HFFc6 (cell line): ENCODE results near the gene HELLS. TPM values are rescaled to one million over a fixed set of nuclear protein-coding genes. Genes with fewer than 3 reads are reported as not detected.

Source experiments
- DNase-seq: peaks from one replicate; pipeline ENCODE4 v3.0.0-alpha.2; 2018
- H3K27ac Mint-ChIP-seq: 2 replicates; pipeline ENCODE4 v1.8.0; 2020; ENCODE audit warnings: mild to moderate bottlenecking, mixed read lengths
- H3K27me3 Mint-ChIP-seq: 2 replicates; pipeline ENCODE4 v1.8.0; 2021; ENCODE audit warnings: mild to moderate bottlenecking, moderate library complexity, mixed read lengths; ENCODE audit not compliant: insufficient read depth
- H3K36me3 Mint-ChIP-seq: 2 replicates; pipeline ENCODE4 v1.8.0; 2021; ENCODE audit warnings: low read depth, mixed read lengths
- H3K4me1 Mint-ChIP-seq: 2 replicates; pipeline ENCODE4 v1.8.0; 2020; ENCODE audit warnings: low read depth, mixed read lengths
- H3K4me3 Mint-ChIP-seq: 2 replicates; pipeline ENCODE4 v1.8.0; 2020; ENCODE audit warnings: mild to moderate bottlenecking, moderate library complexity, mixed read lengths
- H3K9me3 Mint-ChIP-seq: 2 replicates; pipeline ENCODE4 v1.8.0; 2020; ENCODE audit warnings: mild to moderate bottlenecking, mixed read lengths
- total RNA-seq, 6 experiments: library from RNA; stranded (reverse); fragmentation: NEBNext Ultra II Directional; extraction: Animal tissue kit (Norgen Biotek cat#: 25700); gene quantifications; 2 replicates in 1 of 6; 3 replicates in 5 of 6; pipeline ENCODE4 v1.2.3, GENCODE V29; 2021
- TF ChIP-seq, protein P1 (sequence below): fragments of 200-600 bp; sonication (generic); IDR thresholded peaks from 2 replicates; pipeline ENCODE4 v1.5.0; 2021; ENCODE audit warnings: antibody characterized with exemption, mild to moderate bottlenecking

HELLS gene
- total RNA-seq, 6 experiments from 2014 or later, result 25.3 to 53.5 (median 50.9) TPM

DNA sequence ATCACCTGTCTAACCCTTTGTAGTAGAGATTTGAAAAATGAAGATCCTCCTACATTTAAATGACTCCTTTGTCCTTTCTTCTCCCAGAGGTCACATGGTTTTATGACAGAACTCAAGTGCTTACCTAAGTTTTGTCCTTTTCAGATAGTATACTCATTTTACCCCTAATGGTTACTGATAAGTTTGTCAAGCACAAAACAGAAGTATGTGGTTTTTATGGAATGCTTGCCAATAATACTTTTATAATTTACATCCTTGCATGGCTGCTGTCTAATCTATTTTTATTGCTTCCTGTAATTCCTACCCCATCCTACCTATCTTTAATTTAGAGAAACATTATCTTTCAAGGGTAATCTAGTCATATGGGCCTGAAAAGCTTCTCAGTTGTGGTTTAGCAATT is 37.5 kb downstream of the HELLS start:
- H3K27ac Mint-ChIP-seq, result no peak overlapping the region
- H3K4me3 Mint-ChIP-seq, result no peak overlapping the region
- no peak for DNase-seq
- H3K9me3 Mint-ChIP-seq, result no peaks in the 10 kb centered on the region
- peaks cover 11% of the 10 kb centered on the region for H3K4me1 Mint-ChIP-seq
- peaks cover 3% of the 10 kb centered on the region; the same call in 1 of the 2 replicates for H3K36me3 Mint-ChIP-seq
- TF ChIP-seq, protein P1, sequence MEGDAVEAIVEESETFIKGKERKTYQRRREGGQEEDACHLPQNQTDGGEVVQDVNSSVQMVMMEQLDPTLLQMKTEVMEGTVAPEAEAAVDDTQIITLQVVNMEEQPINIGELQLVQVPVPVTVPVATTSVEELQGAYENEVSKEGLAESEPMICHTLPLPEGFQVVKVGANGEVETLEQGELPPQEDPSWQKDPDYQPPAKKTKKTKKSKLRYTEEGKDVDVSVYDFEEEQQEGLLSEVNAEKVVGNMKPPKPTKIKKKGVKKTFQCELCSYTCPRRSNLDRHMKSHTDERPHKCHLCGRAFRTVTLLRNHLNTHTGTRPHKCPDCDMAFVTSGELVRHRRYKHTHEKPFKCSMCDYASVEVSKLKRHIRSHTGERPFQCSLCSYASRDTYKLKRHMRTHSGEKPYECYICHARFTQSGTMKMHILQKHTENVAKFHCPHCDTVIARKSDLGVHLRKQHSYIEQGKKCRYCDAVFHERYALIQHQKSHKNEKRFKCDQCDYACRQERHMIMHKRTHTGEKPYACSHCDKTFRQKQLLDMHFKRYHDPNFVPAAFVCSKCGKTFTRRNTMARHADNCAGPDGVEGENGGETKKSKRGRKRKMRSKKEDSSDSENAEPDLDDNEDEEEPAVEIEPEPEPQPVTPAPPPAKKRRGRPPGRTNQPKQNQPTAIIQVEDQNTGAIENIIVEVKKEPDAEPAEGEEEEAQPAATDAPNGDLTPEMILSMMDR, result no peak
- H3K27me3 Mint-ChIP-seq, result peaks cover 2% of the 10 kb centered on the region

DNA sequence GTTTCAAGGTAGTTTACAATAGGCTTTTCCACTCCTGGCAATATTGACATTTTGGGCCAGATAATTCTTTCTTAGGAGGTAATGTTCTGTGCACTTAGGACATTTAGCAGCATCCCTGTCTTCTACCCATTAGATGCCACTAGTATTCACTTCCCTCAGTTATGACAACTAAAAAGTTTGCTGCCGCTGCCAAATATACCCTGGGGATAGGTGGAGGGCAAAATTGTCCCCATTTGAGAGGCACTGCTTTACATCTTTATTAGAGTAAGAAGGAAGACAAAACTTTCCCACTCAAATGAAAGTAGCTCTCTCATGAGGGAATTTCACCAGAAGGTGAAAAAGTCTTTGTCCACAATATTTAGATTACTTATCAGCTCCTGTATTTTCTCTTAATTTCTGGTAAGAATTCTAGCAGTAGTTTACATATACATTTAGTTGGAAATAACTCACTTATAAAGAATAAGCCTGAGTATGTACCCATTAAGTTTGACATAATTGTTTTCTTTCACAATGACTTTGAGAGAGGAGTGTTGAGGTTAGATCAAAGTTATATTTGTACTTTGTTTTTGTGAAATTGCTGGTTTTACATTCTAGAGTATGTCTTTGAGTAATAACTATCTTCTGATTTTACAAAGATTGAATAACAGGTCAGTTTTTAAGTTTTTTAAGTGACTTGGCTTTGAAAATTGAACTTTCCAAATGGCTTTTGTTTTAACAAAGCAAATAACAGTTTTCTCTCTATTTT is 46.0 kb downstream of the HELLS start:
- Mint-ChIP-seq H3K36me3 (peaks cover 16% of the 10 kb centered on the region; the same call in 1 of the 2 replicates), H3K9me3 (no peaks in the 10 kb centered on the region), H3K27ac (no peak overlapping the region), H3K4me3 (no peak overlapping the region), H3K4me1 (no peaks in the 10 kb centered on the region), H3K27me3 (no peaks in the 10 kb centered on the region; the same call in 1 of the 2 replicates)
- DNase-seq, result no peak
- TF ChIP-seq, protein P1, result no peak

DNA sequence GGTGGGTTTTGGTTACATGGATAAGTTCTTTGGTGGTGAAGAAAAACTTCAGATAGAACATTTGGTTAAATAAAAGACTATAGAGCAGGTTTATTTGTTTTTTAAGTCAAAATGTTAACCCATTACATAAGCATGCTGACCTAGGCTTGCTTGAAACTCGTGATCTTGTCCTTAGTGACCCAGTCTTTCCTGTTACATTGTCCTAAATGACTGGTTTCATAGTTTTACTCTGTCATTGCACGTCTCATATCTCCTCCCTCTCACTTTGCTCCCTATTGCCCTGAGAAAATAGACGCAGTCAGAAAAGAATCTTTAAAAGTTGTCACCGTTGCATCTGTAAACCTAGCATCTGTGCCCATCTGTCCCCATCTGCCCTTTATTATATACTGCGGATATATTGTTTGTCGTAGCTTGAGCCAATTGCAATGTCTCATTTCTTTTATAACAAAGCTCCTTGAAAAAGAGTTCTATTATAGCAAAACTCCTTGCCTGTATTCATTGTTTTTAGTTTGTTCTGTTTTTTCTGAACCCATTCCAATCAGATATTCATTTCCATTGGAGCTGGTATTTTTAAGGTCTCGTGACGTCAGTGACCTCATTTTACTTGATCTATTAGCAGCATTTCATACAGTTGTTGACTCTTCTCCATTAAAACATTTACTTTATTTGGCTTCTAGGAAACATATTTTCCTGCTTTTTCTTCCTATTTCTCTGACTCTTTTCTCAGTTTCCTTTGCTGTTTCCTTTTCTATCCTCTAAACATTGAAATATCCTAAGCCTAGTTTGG is 57.3 kb downstream of the HELLS start:
- DNase-seq, result no peak
- TF ChIP-seq, protein P1, result no peak
- Mint-ChIP-seq H3K4me1 (no peaks in the 10 kb centered on the region), H3K27ac (no peak overlapping the region), H3K36me3 (0 out of 2 replicates have a peak, but pooled peaks cover 6% of the 10 kb centered on the region), H3K4me3 (no peak overlapping the region), H3K27me3 (no peaks in the 10 kb centered on the region), H3K9me3 (no peaks in the 10 kb centered on the region)

DNA sequence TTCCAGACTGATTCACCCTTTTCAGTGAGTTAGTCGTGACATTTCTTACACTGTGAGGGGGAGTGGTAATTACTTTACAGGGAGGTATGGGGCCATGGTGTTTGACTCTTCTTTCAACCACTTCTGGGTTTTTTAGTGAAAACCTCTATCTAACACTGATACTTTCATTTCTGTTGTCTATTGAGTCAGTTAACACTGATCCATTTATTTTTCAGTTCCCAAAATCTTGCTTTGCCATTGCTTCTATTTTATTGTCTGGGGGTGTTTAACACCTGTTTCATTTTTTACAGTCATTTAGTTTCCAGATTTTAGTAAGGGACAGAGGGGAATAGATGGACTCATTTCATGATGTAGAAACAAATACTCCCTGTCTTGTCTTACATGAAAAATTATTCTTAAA is 61.5 kb downstream of the HELLS start:
- H3K4me1 Mint-ChIP-seq, result no peaks in the 10 kb centered on the region
- no peaks in the 10 kb centered on the region for H3K27me3 Mint-ChIP-seq
- H3K27ac Mint-ChIP-seq, result no peak overlapping the region
- TF ChIP-seq, protein P1, result no peak
- H3K36me3 Mint-ChIP-seq, result peaks cover 12% of the 10 kb centered on the region; the same call in 1 of the 2 replicates
- no peak overlapping the region for H3K4me3 Mint-ChIP-seq
- DNase-seq, result no peak
- no peaks in the 10 kb centered on the region for H3K9me3 Mint-ChIP-seq

DNA sequence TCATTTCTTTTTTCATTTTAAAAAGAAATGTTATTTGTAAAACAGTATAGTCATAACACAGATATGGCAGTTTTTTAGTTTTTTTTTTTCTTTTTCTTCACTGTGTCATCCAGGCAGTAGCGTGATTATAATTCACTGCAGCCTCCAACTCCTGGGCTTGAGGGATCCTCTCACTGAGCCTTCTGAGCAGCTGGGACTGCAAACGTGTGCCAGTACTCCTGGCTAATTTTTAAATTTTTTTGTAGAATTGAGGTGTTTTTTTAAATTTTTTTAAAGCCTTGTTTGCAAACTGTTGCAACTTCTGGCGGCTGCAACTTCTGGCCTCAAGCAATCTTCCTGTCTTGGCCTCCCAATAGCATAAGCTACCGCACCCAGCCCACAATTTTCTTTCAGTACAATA is 63.0 kb downstream of the HELLS start:
- Mint-ChIP-seq H3K27me3 (no peaks in the 10 kb centered on the region), H3K27ac (no peak overlapping the region), H3K4me3 (no peak overlapping the region), H3K4me1 (no peaks in the 10 kb centered on the region), H3K9me3 (no peaks in the 10 kb centered on the region), H3K36me3 (peaks cover 11% of the 10 kb centered on the region; the same call in 1 of the 2 replicates)
- DNase-seq, result no peak
- TF ChIP-seq, protein P1, result no peak
